Transverse colon (tissue), 4 donors: Measurements from ENCODE around the gene NQO2. TPM values are rescaled to one million over a fixed set of nuclear protein-coding genes. Genes with fewer than 3 reads are reported as not detected.
A peak's percentile ranks its signal among the peaks of the same experiment; 100 is the strongest.

Source experiments
- DNase-seq: peaks from one replicate; pipeline ENCODE4 v3.0.0-alpha.2; 2019
- H3K27ac ChIP-seq, 4 donors: fragments of 200-600 bp; sonication (generic); 2 replicates each; pipeline ENCODE4 v1.5.1; 2016 to 2018; ENCODE audit warnings: inconsistent platforms in 4 of 4
- H3K27me3 ChIP-seq: fragments of 200-600 bp; sonication (generic); 2 replicates; pipeline ENCODE4 v1.5.1; 2017; ENCODE audit warnings: inconsistent platforms
- H3K36me3 ChIP-seq, 4 donors: fragments of 200-600 bp; sonication (generic); 2 replicates each; pipeline ENCODE4 v1.5.1; 2017 to 2019; ENCODE audit warnings: inconsistent platforms in 4 of 4
- H3K4me1 ChIP-seq, 4 donors: fragments of 200-600 bp; sonication (generic); 2 replicates each; pipeline ENCODE4 v1.5.1; 2017 to 2020; ENCODE audit warnings: inconsistent platforms in 4 of 4
- H3K4me3 ChIP-seq, 4 donors: fragments of 200-600 bp; sonication (generic); 1 replicate in 1 of 4; 2 replicates in 3 of 4; pipeline versions ENCODE4 v1.5.1 to v1.6.1; 2017 to 2019; ENCODE audit warnings: inconsistent platforms in 4 of 4
- H3K9me3 ChIP-seq, 2 donors: fragments of 200-600 bp; sonication (generic); 2 replicates each; pipeline ENCODE4 v1.5.1; 2017 to 2019; ENCODE audit warnings: inconsistent platforms in 2 of 2
- CTCF ChIP-seq, 5 experiments: fragments of 200-600 bp in 3 of 5; fragments of 450-650 bp in 2 of 5; sonication (generic) in 3 of 5; IDR thresholded peaks; 1 replicate in 2 of 5; 2 replicates in 3 of 5; pipeline ENCODE4 v1.5.1; 2016 to 2017; ENCODE audit warnings: antibody characterized with exemption in 5 of 5, inconsistent platforms in 3 of 5, mild to moderate bottlenecking in 2 of 5, moderate library complexity in 1 of 5
- EP300 ChIP-seq: sonication (generic); formaldehyde crosslinking; IDR thresholded peaks from one replicate; pipeline ENCODE4 v1.6.1; 2017; ENCODE audit warnings: antibody characterized with exemption, low read depth
- POLR2A ChIP-seq: fragments of 450-650 bp; IDR thresholded peaks from one replicate; pipeline ENCODE4 v1.6.1; 2016; ENCODE audit warnings: antibody characterized with exemption, mild to moderate bottlenecking, moderate library complexity
- POLR2AphosphoS5 ChIP-seq, 3 donors: sonication (generic); formaldehyde crosslinking; IDR thresholded peaks; one replicate each; pipeline ENCODE4 v1.6.1; 2016; ENCODE audit warnings: antibody characterized with exemption in 3 of 3
- WGBS, 2 donors: methylation state at CpG; one replicate each; pipeline ENCODE4 v1.1.5; 2018; ENCODE audit warnings: low coverage in 1 of 2; 5-methylcytosine and 5-hydroxymethylcytosine counted together
- in situ Hi-C, 4 donors: fragments of 200-750 bp; cut with MboI; loops; one replicate each; pipeline versions ENCODE4 v1.15.0 to v1.15.1; 2017; ENCODE audit warnings: low sequenced_read_pairs in 3 of 4, low pct_ligation_motif_present in 1 of 4, low pct_unique_long_range_greater_than_20kb in 1 of 4
- intact Hi-C: fragments of 100-400 bp; cut with DNase I; formaldehyde crosslinking; loops from one replicate; pipeline ENCODE4 v1.15.1; 2023; ENCODE audit warnings: low total_unique reads
- total RNA-seq, 4 donors: library from RNA; depleted of rRNA; stranded (reverse); fragments of >200 nt; gene quantifications; one replicate each; pipeline ENCODE4 v1.1.0, GENCODE V29; 2016

The NQO2 gene
- total RNA-seq, 4 donors from 2014 or later: 1.00 to 9.7 (median 7.2) TPM

- TF ChIP-seq EP300 (no peak), POLR2AphosphoS5 (IDR thresholded peaks at IDR 0.05) (no peak), CTCF (IDR thresholded peaks at IDR 0.05) (no peak), POLR2A (no peak)
- DNase-seq: no peak
- Histone ChIP-seq H3K27ac (peak overlapping the region; percentile 42 to 97 (median 68)), H3K36me3 (no peaks in the 10 kb centered on the region), H3K27me3 (no peaks in the 10 kb centered on the region), H3K4me3 (no peak overlapping the region), H3K4me1 (peaks cover 24 to 89% (median 54%) of the 10 kb centered on the region in 4 donors), H3K9me3 (no peaks in the 10 kb centered on the region)
- 62% methylated on average over 4 of the region's 4 CpGs; no CpG with 5 or more reads in 1 of the 2 donors for WGBS, 2 donors
- in situ Hi-C loops: no loop called here
- intact Hi-C loops: no loop called here
Observed at GRCh38 chr6:2982426-2983117, 17.1 kb upstream of the NQO2 start.

GRCh38 chr6:2984738-2985406 is 14.8 kb upstream of the NQO2 start:
- in situ Hi-C loops: no loop called here
- peak overlapping the region; percentile 97 to 99 (median 98) for H3K27ac ChIP-seq

GRCh38 chr6:2986722-2987221 is 12.9 kb upstream of the NQO2 start:
- WGBS, 2 donors: 20% methylated on average over 1 to 4 of the region's 4 CpGs
- in situ Hi-C loops (no loop called here), intact Hi-C loops (loop anchor here (5.0 kb wide), 1 partner anchor 34 kb away; no protein-coding TSS in a partner anchor)
- Histone ChIP-seq H3K27ac (peak overlapping the region; percentile 97 to 99 (median 98)), H3K4me1 (peaks cover 28 to 68% (median 52%) of the 10 kb centered on the region in 4 donors), H3K27me3 (no peaks in the 10 kb centered on the region), H3K4me3 (no peak overlapping the region), H3K36me3 (no peaks in the 10 kb centered on the region), H3K9me3 (no peaks in the 10 kb centered on the region)
- TF ChIP-seq CTCF (IDR thresholded peaks at IDR 0.05): no peak
- peak; percentile 41 for TF ChIP-seq POLR2A
- peak in 2 of 3 donors; percentile 58 to 61 for TF ChIP-seq POLR2AphosphoS5 (IDR thresholded peaks at IDR 0.05)
- TF ChIP-seq EP300: no peak
- DNase-seq: no peak

More at GRCh38 chr6:2984738-2985406, 14.8 kb upstream of the NQO2 start:
- no peak for TF ChIP-seq POLR2AphosphoS5 (IDR thresholded peaks at IDR 0.05)
- TF ChIP-seq CTCF (IDR thresholded peaks at IDR 0.05): no peak
- no peak for TF ChIP-seq EP300
- no peak for TF ChIP-seq POLR2A
- no peaks in the 10 kb centered on the region for H3K27me3 ChIP-seq
- H3K4me3 ChIP-seq: peak overlapping the region in 1 of 4 donors; percentile 7
- H3K36me3 ChIP-seq: no peaks in the 10 kb centered on the region
- H3K4me1 ChIP-seq: peaks cover 28 to 79% (median 61%) of the 10 kb centered on the region in 4 donors
- intact Hi-C loops: loop anchor here (5.0 kb wide), 1 partner anchor 33 kb away; no protein-coding TSS in a partner anchor
- peak; percentile 43 for DNase-seq
- H3K9me3 ChIP-seq: no peaks in the 10 kb centered on the region
- WGBS, 2 donors: 66% methylated on average over 12 of the region's 12 CpGs; no CpG with 5 or more reads in 1 of the 2 donors

- WGBS, 2 donors: 15 to 20% methylated on average over 2 of the region's 2 CpGs
- TF ChIP-seq POLR2A: no peak
- TF ChIP-seq EP300: no peak
- no peak for TF ChIP-seq POLR2AphosphoS5 (IDR thresholded peaks at IDR 0.05)
- TF ChIP-seq CTCF (IDR thresholded peaks at IDR 0.05): no peak
- Histone ChIP-seq H3K27ac (peak overlapping the region; percentile 97 to 99 (median 98)), H3K4me3 (peak overlapping the region in 3 of 4 donors; percentile 63 to 88 (median 76)), H3K27me3 (no peaks in the 10 kb centered on the region), H3K9me3 (no peaks in the 10 kb centered on the region), H3K4me1 (peaks cover 17 to 56% (median 40%) of the 10 kb centered on the region in 4 donors), H3K36me3 (no peaks in the 10 kb centered on the region)
- in situ Hi-C loops (no loop called here), intact Hi-C loops (loop anchor here (5.0 kb wide), 1 partner anchor 36 kb away; no protein-coding TSS in a partner anchor)
- no peak for DNase-seq
Observed at GRCh38 chr6:2988094-2988425, 11.6 kb upstream of the NQO2 start.
